ENCODE results near the gene SLC29A3. TPM values are rescaled to one million over a fixed set of nuclear protein-coding genes. Genes with fewer than 3 reads are reported as not detected.
A peak's percentile ranks its signal among the peaks of the same experiment; 100 is the strongest.

The SLC29A3 gene
- total RNA-seq, 1 experiment from 2014 or later = 4.4 TPM

DNA sequence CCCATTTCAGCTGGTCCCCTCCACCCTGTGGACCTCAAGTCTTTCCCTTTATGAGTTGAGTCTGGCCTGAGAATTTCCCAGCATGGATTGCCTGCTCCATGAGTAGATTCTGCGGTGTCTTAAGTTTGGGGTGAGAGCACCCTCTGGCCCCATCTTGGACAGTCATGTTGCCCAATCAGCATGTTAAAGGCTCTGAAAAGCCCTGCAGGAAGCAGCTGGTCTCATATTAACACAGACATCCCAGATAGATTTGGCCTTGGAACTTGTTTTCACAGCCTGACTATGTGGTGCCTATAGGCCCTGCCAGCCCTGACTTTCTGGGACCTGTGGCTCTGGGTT, 15.5 kb upstream of the SLC29A3 start:
- TF ChIP-seq EZH2phosphoT487 (IDR thresholded peaks at IDR 0.05; ENCODE audit: borderline replicate concordance, low read length) (no peak), EZH2 (IDR thresholded peaks at IDR 0.05; ENCODE audit: low read length, unreplicated experiment) (no peak)
- TF ChIP-seq, protein P1, sequence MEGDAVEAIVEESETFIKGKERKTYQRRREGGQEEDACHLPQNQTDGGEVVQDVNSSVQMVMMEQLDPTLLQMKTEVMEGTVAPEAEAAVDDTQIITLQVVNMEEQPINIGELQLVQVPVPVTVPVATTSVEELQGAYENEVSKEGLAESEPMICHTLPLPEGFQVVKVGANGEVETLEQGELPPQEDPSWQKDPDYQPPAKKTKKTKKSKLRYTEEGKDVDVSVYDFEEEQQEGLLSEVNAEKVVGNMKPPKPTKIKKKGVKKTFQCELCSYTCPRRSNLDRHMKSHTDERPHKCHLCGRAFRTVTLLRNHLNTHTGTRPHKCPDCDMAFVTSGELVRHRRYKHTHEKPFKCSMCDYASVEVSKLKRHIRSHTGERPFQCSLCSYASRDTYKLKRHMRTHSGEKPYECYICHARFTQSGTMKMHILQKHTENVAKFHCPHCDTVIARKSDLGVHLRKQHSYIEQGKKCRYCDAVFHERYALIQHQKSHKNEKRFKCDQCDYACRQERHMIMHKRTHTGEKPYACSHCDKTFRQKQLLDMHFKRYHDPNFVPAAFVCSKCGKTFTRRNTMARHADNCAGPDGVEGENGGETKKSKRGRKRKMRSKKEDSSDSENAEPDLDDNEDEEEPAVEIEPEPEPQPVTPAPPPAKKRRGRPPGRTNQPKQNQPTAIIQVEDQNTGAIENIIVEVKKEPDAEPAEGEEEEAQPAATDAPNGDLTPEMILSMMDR (conservative IDR thresholded peaks at IDR 0.05; ENCODE audit: low read depth, low read length) = 0 out of 2 replicates have a peak, but pooled peaks have one; percentile 3
- CTCF ChIA-PET = no interaction called here
- intact Hi-C loops (cut with micrococcal nuclease) = no loop called here

DNA sequence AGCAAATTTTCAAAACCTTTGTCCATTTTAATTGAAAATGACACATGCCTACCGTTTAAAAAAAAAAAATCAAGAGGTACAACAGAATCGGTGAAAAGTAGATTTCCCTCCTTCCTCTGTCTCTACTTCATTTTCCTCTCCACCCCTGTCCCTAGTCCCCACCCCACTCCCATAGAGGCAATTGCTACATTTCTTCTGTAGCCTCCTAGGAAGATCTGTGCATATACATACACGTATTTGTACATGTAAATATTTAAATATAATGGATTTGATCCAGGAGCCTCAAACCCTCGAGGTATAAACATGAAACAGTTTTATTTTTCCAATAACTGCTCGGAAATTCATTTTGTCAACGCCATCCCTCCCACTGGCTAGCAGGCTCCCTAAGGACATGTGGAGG, 14.1 kb upstream of the SLC29A3 start:
- H3K4me3 ChIP-seq (ENCODE audit: low read length) = no peak overlapping the region
- H3K27me3 ChIP-seq (ENCODE audit: low read length) = no peaks in the 10 kb centered on the region
- H3K79me2 ChIP-seq (ENCODE audit: low read length) = no peaks in the 10 kb centered on the region
- TF ChIP-seq EZH2 (IDR thresholded peaks at IDR 0.05; ENCODE audit: low read length, unreplicated experiment) (no peak), EZH2phosphoT487 (IDR thresholded peaks at IDR 0.05; ENCODE audit: borderline replicate concordance, low read length) (no peak)
- TF ChIP-seq, protein P1 (conservative IDR thresholded peaks at IDR 0.05; ENCODE audit: low read depth, low read length) = no peak
- no peak overlapping the region for H2AFZ ChIP-seq (ENCODE audit: low read length)
- no peak overlapping the region for H3K4me2 ChIP-seq (ENCODE audit: low read length)
- no peaks in the 10 kb centered on the region for H3K9me2 ChIP-seq (replicated peaks; ENCODE audit: low read length)
- H3F3A ChIP-seq (ENCODE audit: low read length, unreplicated experiment) = no peaks in the 10 kb centered on the region
- no peaks in the 10 kb centered on the region for H3K4me1 ChIP-seq (ENCODE audit: insufficient read depth, low read length)
- ChIA-PET POLR2A (ENCODE audit: unreplicated experiment) (no interaction called here), CTCF (no interaction called here)
- no peak overlapping the region for H3K9ac ChIP-seq (ENCODE audit: low read length)
- no peak for DNase-seq
- intact Hi-C loops (cut with micrococcal nuclease) = no loop called here
- H3K9me3 ChIP-seq (ENCODE audit: low read length) = no peaks in the 10 kb centered on the region
- H3K27ac ChIP-seq (ENCODE audit: low read length) = no peak overlapping the region
- ATAC-seq = no peak
- BruUV-seq (replicated peaks) = no TSS peak
- H3K36me3 ChIP-seq (ENCODE audit: low read depth, low read length) = no peaks in the 10 kb centered on the region
- no peaks in the 10 kb centered on the region for H4K20me1 ChIP-seq (ENCODE audit: low read length)

More for the DNA sequence above, 15.5 kb upstream of the SLC29A3 start:
- Histone ChIP-seq H3K79me2 (ENCODE audit: low read length) (no peaks in the 10 kb centered on the region), H3K27me3 (ENCODE audit: low read length) (no peaks in the 10 kb centered on the region), H3K9me3 (ENCODE audit: low read length) (no peaks in the 10 kb centered on the region), H3K4me2 (ENCODE audit: low read length) (no peak overlapping the region), H3K9ac (ENCODE audit: low read length) (no peak overlapping the region), H4K20me1 (ENCODE audit: low read length) (no peaks in the 10 kb centered on the region), H3K9me2 (replicated peaks; ENCODE audit: low read length) (no peaks in the 10 kb centered on the region), H3K4me3 (ENCODE audit: low read length) (no peak overlapping the region), H2AFZ (ENCODE audit: low read length) (no peak overlapping the region), H3K27ac (ENCODE audit: low read length) (no peak overlapping the region), H3K36me3 (ENCODE audit: low read depth, low read length) (no peaks in the 10 kb centered on the region), H3F3A (ENCODE audit: low read length, unreplicated experiment) (no peaks in the 10 kb centered on the region), H3K4me1 (ENCODE audit: insufficient read depth, low read length) (no peaks in the 10 kb centered on the region)
- DNase-seq (no peak), ATAC-seq (no peak)
- BruUV-seq (replicated peaks) = no TSS peak
- POLR2A ChIA-PET (ENCODE audit: unreplicated experiment) = no interaction called here

DNA sequence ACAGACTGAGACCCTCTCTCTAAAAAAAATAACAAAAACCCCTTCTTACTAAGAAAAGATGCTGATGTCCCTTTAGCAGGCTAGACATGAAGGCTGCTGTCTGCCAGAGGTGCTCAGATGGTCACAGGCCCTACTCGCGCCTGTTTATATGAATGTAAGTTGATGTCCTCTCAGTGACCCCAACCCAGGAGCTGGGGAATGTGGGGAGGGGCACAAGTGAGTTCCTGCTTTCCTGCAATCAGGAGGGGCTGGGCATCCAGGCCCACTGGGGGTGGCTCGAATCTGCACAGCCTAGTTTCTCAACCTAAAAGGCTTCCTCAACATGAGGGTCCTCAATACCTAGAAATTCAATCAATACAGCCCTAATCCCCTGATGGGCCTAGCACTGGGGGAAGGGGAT, 12.1 kb upstream of the SLC29A3 start:
- Histone ChIP-seq H3K27me3 (ENCODE audit: low read length) (no peaks in the 10 kb centered on the region), H3K9me3 (ENCODE audit: low read length) (no peaks in the 10 kb centered on the region), H2AFZ (ENCODE audit: low read length) (no peak overlapping the region), H3K4me1 (ENCODE audit: insufficient read depth, low read length) (no peaks in the 10 kb centered on the region), H4K20me1 (ENCODE audit: low read length) (no peaks in the 10 kb centered on the region), H3K9me2 (replicated peaks; ENCODE audit: low read length) (no peaks in the 10 kb centered on the region), H3K79me2 (ENCODE audit: low read length) (no peaks in the 10 kb centered on the region), H3K27ac (ENCODE audit: low read length) (no peak overlapping the region), H3K36me3 (ENCODE audit: low read depth, low read length) (no peaks in the 10 kb centered on the region), H3K4me2 (ENCODE audit: low read length) (no peak overlapping the region), H3K4me3 (ENCODE audit: low read length) (no peak overlapping the region), H3F3A (ENCODE audit: low read length, unreplicated experiment) (no peaks in the 10 kb centered on the region), H3K9ac (ENCODE audit: low read length) (no peak overlapping the region)
- no TSS peak for BruUV-seq (replicated peaks)
- DNase-seq = no peak
- POLR2A ChIA-PET (ENCODE audit: unreplicated experiment) = no interaction called here
- CTCF ChIA-PET = no interaction called here
- intact Hi-C loops (cut with micrococcal nuclease) = no loop called here
- no peak for ATAC-seq
- TF ChIP-seq, protein P1 (conservative IDR thresholded peaks at IDR 0.05; ENCODE audit: low read depth, low read length) = no peak
- TF ChIP-seq EZH2phosphoT487 (IDR thresholded peaks at IDR 0.05; ENCODE audit: borderline replicate concordance, low read length) (no peak), EZH2 (IDR thresholded peaks at IDR 0.05; ENCODE audit: low read length, unreplicated experiment) (no peak)
